Astrocyte of the spinal cord (primary cell): ENCODE results near the gene RSAD2.

Experiments used
- DNase-seq: peaks from one replicate; pipeline ENCODE4 v3.0.0; 2011; ENCODE audit warnings: low read depth, low spot score
- H3K4me3 ChIP-seq: 2 replicates; pipeline ENCODE4 v1.5.1; 2011; ENCODE audit warnings: low read depth, mild to moderate bottlenecking, low read length, moderate library complexity
- CTCF ChIP-seq: IDR thresholded peaks from 2 replicates; pipeline ENCODE4 v1.5.1; 2012; ENCODE audit warnings: low read depth, mild to moderate bottlenecking, low read length, inconsistent platforms
- in situ Hi-C: cut with HindIII; loops from 2 replicates; pipeline ENCODE4 v1.10.0; 2017; ENCODE audit warnings: low sequenced_read_pairs

Gene RSAD2

GRCh38 chr2:6944555-6944954 is 67.0 kb downstream of the RSAD2 start:
- no peak for TF ChIP-seq CTCF
- DNase-seq = no peak
- no peak overlapping the region for H3K4me3 ChIP-seq
- in situ Hi-C loops = no loop called here

GRCh38 chr2:6945087-6945813 is 67.7 kb downstream of the RSAD2 start:
- no peak overlapping the region for H3K4me3 ChIP-seq
- no peak for TF ChIP-seq CTCF
- in situ Hi-C loops = no loop called here
- no peak for DNase-seq

- in situ Hi-C loops = no loop called here
- no peak for DNase-seq
- no peak overlapping the region for H3K4me3 ChIP-seq
- no peak for TF ChIP-seq CTCF
Measured at GRCh38 chr2:6945821-6946220, 68.2 kb downstream of the RSAD2 start.

- no peak overlapping the region for H3K4me3 ChIP-seq
- peak; percentile 86 for DNase-seq
- TF ChIP-seq CTCF = no peak
- in situ Hi-C loops = no loop called here
Measured at GRCh38 chr2:6946722-6947121, 69.1 kb downstream of the RSAD2 start.
